OCI-LY1 (cell line): Measurements from ENCODE around the gene PRAMEF14.
"Not testable (repeated sequence)": the region's sequence is repeated elsewhere in the genome, so short reads cannot be mapped to it uniquely, and the experiment has no call there.

Experiments
- EZH2 ChIP-seq: fragments of 200-600 bp; sonication (generic), shearing (Covaris generic); IDR thresholded peaks from 2 replicates; pipeline ENCODE4 v1.8.0; 2017; ENCODE audit warnings: borderline replicate concordance, mixed run types, mild to moderate bottlenecking, antibody characterized with exemption, low read length, moderate library complexity, mixed read lengths
- TF ChIP-seq, protein P1 (sequence below): fragments of 200-600 bp; sonication (generic), shearing (Covaris generic); IDR thresholded peaks from 2 replicates; pipeline ENCODE4 v1.5.1; 2017; ENCODE audit warnings: mild to moderate bottlenecking, antibody characterized with exemption, low read length, moderate library complexity, mixed read lengths

DNA sequence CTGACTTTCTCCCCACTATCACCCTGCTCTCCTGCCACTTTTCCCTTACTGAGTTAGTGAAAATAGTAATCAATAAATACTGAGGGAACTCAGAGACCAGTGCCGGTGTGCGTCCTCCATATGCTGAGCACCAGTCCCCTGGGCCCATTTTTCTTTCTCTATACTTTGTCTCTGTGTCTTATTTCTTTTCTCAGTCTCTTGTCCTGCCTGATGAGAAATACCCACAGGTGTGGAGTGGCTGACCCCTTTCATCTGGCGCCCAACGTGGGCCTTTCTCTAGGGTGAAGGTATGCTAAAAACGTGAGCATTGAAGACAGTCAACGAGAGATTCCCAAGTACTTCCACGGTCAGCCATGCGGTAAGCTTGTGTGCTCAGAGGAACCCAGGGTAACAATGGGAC, 6.5 kb upstream of the PRAMEF14 start:
- TF ChIP-seq EZH2: not testable (repeated sequence)
- TF ChIP-seq, protein P1, sequence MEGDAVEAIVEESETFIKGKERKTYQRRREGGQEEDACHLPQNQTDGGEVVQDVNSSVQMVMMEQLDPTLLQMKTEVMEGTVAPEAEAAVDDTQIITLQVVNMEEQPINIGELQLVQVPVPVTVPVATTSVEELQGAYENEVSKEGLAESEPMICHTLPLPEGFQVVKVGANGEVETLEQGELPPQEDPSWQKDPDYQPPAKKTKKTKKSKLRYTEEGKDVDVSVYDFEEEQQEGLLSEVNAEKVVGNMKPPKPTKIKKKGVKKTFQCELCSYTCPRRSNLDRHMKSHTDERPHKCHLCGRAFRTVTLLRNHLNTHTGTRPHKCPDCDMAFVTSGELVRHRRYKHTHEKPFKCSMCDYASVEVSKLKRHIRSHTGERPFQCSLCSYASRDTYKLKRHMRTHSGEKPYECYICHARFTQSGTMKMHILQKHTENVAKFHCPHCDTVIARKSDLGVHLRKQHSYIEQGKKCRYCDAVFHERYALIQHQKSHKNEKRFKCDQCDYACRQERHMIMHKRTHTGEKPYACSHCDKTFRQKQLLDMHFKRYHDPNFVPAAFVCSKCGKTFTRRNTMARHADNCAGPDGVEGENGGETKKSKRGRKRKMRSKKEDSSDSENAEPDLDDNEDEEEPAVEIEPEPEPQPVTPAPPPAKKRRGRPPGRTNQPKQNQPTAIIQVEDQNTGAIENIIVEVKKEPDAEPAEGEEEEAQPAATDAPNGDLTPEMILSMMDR: not testable (repeated sequence)
